Endothelial cell (in vitro differentiated cells): Measurements from ENCODE around the gene NRM. TPM values are rescaled to one million over a fixed set of nuclear protein-coding genes. Genes with fewer than 3 reads are reported as not detected.

Experiments
- DNase-seq: peaks from one replicate; pipeline ENCODE4 v3.0.0; 2021; ENCODE audit warnings: low spot score
- H3K27ac Mint-ChIP-seq: one replicate; pipeline ENCODE4 v1.8.0; 2021; ENCODE audit warnings: mixed read lengths, inconsistent platforms; ENCODE audit not compliant: unreplicated experiment
- H3K27me3 Mint-ChIP-seq: one replicate; pipeline ENCODE4 v1.8.0; 2021; ENCODE audit warnings: mild to moderate bottlenecking, moderate library complexity, mixed read lengths, inconsistent platforms; ENCODE audit not compliant: unreplicated experiment
- H3K36me3 Mint-ChIP-seq: one replicate; pipeline ENCODE4 v1.8.0; 2021; ENCODE audit warnings: mild to moderate bottlenecking, low read depth, mixed read lengths, inconsistent platforms; ENCODE audit not compliant: unreplicated experiment
- H3K4me1 Mint-ChIP-seq: one replicate; pipeline ENCODE4 v1.8.0; 2021; ENCODE audit warnings: mild to moderate bottlenecking, mixed read lengths, inconsistent platforms; ENCODE audit not compliant: unreplicated experiment
- H3K4me3 Mint-ChIP-seq: one replicate; pipeline ENCODE4 v1.8.0; 2021; ENCODE audit warnings: mild to moderate bottlenecking, mixed read lengths, inconsistent platforms; ENCODE audit not compliant: unreplicated experiment
- H3K9me3 Mint-ChIP-seq: one replicate; pipeline ENCODE4 v1.8.0; 2021; ENCODE audit warnings: mixed read lengths, inconsistent platforms; ENCODE audit not compliant: unreplicated experiment
- total RNA-seq: library from RNA; stranded (reverse); fragmentation: NEBNext Ultra II Directional; extraction: Animal tissue kit (Norgen Biotek cat#: 25700); gene quantifications from one replicate; pipeline ENCODE4 v1.2.1, GENCODE V29; 2021; ENCODE audit not compliant: unreplicated experiment
- TF ChIP-seq, protein P1 (sequence below): fragments of 200-600 bp; sonication (generic); IDR thresholded peaks from one replicate; pipeline ENCODE4 v1.5.0; 2021; ENCODE audit warnings: antibody characterized with exemption; ENCODE audit not compliant: unreplicated experiment

Gene NRM
- total RNA-seq, 1 donor from 2014 or later, result 26.0 TPM

- H3K27ac Mint-ChIP-seq, result peak overlapping the region; percentile 89
- H3K4me1 Mint-ChIP-seq, result peaks cover 22% of the 10 kb centered on the region
- peaks cover 11% of the 10 kb centered on the region for H3K27me3 Mint-ChIP-seq
- no peak for DNase-seq
- no peaks in the 10 kb centered on the region for H3K9me3 Mint-ChIP-seq
- H3K36me3 Mint-ChIP-seq, result peaks cover 60% of the 10 kb centered on the region
- TF ChIP-seq, protein P1, sequence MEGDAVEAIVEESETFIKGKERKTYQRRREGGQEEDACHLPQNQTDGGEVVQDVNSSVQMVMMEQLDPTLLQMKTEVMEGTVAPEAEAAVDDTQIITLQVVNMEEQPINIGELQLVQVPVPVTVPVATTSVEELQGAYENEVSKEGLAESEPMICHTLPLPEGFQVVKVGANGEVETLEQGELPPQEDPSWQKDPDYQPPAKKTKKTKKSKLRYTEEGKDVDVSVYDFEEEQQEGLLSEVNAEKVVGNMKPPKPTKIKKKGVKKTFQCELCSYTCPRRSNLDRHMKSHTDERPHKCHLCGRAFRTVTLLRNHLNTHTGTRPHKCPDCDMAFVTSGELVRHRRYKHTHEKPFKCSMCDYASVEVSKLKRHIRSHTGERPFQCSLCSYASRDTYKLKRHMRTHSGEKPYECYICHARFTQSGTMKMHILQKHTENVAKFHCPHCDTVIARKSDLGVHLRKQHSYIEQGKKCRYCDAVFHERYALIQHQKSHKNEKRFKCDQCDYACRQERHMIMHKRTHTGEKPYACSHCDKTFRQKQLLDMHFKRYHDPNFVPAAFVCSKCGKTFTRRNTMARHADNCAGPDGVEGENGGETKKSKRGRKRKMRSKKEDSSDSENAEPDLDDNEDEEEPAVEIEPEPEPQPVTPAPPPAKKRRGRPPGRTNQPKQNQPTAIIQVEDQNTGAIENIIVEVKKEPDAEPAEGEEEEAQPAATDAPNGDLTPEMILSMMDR, result no peak
- H3K4me3 Mint-ChIP-seq, result peak overlapping the region; percentile 61
Observed at GRCh38 chr6:30657454-30657853, 33.3 kb downstream of the NRM start.

- Mint-ChIP-seq H3K36me3 (peaks cover 58% of the 10 kb centered on the region), H3K9me3 (no peaks in the 10 kb centered on the region), H3K4me1 (peaks cover 22% of the 10 kb centered on the region), H3K4me3 (no peak overlapping the region), H3K27me3 (peaks cover 9% of the 10 kb centered on the region), H3K27ac (no peak overlapping the region)
- no peak for DNase-seq
- TF ChIP-seq, protein P1, result no peak
Observed at GRCh38 chr6:30656513-30656912, 34.3 kb downstream of the NRM start.

- peak overlapping the region; percentile 20 for H3K27ac Mint-ChIP-seq
- peak overlapping the region; percentile 14 for H3K4me3 Mint-ChIP-seq
- peaks cover 22% of the 10 kb centered on the region for H3K4me1 Mint-ChIP-seq
Observed at GRCh38 chr6:30655743-30656094, 35.1 kb downstream of the NRM start.

GRCh38 chr6:30654798-30655742 lies 35.7 kb downstream of the NRM start:
- peaks cover 53% of the 10 kb centered on the region for H3K36me3 Mint-ChIP-seq
- peaks cover 8% of the 10 kb centered on the region for H3K27me3 Mint-ChIP-seq
- peak overlapping the region; percentile 75 for H3K4me3 Mint-ChIP-seq
- TF ChIP-seq, protein P1, result no peak
- DNase-seq, result no peak
- H3K4me1 Mint-ChIP-seq, result peaks cover 22% of the 10 kb centered on the region
- H3K27ac Mint-ChIP-seq, result peak overlapping the region; percentile 48
- H3K9me3 Mint-ChIP-seq, result no peaks in the 10 kb centered on the region

More at GRCh38 chr6:30655743-30656094, 35.1 kb downstream of the NRM start:
- TF ChIP-seq, protein P1, result no peak
- peaks cover 9% of the 10 kb centered on the region for H3K27me3 Mint-ChIP-seq
- DNase-seq, result no peak
- H3K9me3 Mint-ChIP-seq, result no peaks in the 10 kb centered on the region
- peaks cover 56% of the 10 kb centered on the region for H3K36me3 Mint-ChIP-seq

- Mint-ChIP-seq H3K36me3 (peaks cover 38% of the 10 kb centered on the region), H3K9me3 (no peaks in the 10 kb centered on the region), H3K4me3 (no peak overlapping the region), H3K27ac (no peak overlapping the region), H3K27me3 (peaks cover 1% of the 10 kb centered on the region), H3K4me1 (peaks cover 19% of the 10 kb centered on the region)
- no peak for DNase-seq
- TF ChIP-seq, protein P1, result no peak
Observed at GRCh38 chr6:30651143-30651542, 39.6 kb downstream of the NRM start.
